GM21390 (cell line): ENCODE results near the gene FAM219A.
A peak's percentile ranks its signal among the peaks of the same experiment; 100 is the strongest.
"Not testable (repeated sequence)": the region's sequence is repeated elsewhere in the genome, so short reads cannot be mapped to it uniquely, and the experiment has no call there.

Experiments
- ATAC-seq: cut with Tn5 transposase; IDR thresholded peaks from one replicate; pipeline ENCODE4 v1.9.1; 2021; ENCODE audit not compliant: unreplicated experiment

The FAM219A gene

DNA sequence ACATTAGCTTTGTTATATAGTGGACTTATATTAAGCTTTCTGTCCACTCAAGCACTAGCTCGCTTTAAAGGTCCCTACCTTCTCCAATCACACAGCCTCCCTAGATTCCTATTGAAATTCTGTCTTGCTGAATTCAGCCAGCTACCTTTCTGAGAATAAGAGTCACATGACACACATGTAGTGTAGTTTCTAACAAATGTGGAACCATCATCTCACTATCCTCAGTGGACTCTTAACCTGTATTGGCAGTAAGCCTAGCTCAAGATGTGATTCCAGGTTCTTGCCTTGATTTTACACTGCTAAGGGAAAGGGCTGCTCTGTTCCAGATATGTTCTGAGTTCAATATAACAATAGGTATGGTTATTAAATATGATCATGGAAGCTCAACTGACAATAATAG lies 11.4 kb downstream of the FAM219A start:
- no peak for ATAC-seq

DNA sequence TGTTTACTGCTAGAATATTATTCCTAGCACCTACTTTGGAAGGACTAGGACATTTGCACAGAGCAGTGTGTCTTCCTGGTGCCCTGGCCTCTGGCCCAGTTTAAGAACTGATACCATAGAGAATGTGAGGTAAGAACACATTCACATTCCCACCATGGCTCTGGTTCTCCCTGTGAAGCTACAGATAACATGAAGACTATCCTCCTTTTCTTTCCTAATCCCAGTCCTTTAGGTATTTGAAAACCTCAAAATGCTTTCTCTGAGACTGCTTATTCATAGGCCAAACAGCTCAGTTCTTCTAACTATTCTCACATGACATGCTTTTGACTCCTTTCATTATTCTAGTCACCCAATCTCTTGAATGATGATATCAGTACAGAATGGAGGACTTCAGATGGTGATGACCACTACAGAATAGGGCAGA lies 11.9 kb downstream of the FAM219A start:
- ATAC-seq: no peak

DNA sequence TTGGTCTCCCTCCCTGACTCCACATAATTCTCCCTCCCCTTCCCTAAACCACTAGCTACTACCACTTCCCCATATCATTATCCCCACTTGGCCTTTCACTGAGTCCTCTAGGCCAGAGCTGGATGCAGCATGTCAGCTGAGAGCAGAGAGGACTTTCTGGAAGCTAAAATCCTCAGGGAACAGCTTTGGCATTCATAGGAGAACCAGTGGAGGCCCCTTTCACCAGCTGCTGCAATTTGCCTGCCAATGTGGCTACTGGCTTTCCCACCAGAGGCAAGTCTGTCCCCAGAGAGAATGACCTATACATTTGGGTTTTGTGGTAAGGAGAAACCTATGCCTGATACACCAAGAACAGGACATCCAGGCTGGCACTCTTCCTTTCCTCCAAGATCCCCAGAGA lies 14.4 kb downstream of the FAM219A start:
- no peak for ATAC-seq

DNA sequence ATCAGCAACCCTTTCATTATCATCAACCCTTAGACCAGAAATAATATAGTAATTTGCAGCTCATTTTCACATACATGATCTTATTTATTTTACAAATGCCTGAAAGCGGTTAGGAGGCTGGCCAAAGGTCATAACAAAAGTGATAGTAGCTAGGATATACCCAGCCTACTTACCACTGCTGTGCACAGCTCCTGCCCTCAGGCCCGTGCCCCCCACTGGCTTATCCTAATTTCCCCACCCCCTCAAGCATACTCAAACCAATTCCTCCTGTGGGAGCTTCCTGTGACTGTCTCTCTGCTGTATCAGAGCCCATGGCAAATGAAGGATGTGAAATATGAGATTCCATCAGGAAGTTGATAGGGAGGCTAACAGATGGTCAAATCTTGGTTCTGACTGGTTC lies 14.8 kb downstream of the FAM219A start:
- ATAC-seq: no peak

GRCh38 chr9:34442770-34443169 lies 15.6 kb downstream of the FAM219A start:
- ATAC-seq: no peak

- no peak for ATAC-seq
Observed at GRCh38 chr9:34440017-34440416, 18.4 kb downstream of the FAM219A start.

DNA sequence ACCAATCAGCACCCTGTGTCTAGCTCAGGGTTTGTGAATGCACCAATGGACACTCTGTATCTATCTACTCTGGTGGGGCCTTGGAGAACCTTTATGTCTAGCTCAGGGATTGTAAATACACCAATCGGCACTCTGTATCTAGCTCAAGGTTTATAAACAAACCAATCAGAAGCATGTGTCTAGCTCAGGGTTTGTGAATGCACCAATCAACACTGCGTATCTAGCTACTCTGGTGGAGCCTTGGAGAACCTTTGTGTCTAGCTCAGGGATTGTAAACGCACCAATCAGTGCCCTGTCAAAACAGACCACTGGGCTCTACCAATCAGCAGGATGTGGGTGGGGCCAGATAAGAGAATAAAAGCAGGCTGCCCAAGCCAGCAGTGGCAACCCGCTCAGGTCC lies 19.9 kb downstream of the FAM219A start:
- ATAC-seq: not testable (repeated sequence)

DNA sequence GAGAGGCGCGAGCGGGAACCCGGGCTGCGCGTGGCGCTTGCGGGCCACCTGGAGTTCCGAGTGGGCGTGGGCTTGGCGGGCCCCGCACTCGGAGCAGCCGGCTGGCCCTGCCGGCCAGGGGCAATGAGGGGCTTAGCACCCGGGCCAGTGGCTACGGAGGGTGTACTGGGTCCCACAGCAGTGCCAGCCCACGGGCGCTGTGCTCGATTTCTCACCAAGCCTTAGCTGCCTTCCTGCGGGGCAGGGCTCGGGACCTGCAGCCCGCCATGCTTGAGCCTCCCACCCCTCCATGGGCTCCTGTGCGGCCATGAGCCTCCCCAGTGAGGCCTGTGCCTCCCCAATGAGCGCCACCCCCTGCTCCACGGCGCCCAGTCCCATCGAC lies 20.5 kb downstream of the FAM219A start:
- ATAC-seq: not testable (repeated sequence)

DNA sequence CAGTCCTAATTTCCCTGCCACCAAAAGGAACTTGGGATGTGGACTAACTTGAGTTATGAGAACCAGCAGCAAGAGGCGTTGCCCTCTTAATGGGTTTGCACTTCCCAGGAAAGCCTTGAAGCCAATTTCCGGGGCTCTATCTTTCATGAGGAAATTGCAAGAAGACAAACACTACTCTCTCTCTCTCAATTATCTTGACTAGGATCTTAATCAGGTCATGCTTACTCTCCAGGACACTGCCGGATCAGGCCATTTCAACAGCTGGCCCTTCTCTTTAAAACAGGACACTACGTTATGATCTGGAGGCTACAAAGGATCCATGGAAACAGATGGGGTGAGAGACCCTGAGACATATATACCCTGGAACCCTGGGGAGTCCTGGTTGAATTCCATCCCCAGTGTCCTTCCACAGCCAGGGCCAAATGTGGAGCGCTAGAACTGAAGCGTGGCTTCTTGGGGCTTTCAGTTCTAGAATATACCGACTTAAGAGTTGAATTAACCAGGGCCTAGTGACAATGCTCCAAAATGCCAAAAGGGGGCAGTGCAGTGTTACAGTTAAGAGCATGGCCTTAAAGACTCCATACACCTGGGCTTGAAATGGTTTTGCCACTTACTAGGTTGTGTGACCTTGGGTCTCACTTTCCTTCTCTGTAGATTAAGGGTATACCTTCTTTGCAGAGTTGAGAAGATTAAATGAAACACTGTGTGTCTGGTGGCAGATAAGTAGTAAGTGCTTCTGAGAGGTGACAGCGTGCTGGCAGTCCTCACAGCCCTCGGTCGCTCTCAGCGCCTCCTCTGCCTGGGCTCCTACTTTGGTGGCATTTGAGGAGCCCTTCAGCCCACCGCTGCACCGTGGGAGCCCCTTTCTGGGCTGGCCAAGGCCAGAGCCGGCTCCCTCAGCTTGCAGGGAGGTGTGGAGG lies 21.1 kb downstream of the FAM219A start:
- ATAC-seq: peak; percentile 60

- ATAC-seq: no peak
Observed at GRCh38 chr9:34431667-34432066, 26.7 kb downstream of the FAM219A start.

DNA sequence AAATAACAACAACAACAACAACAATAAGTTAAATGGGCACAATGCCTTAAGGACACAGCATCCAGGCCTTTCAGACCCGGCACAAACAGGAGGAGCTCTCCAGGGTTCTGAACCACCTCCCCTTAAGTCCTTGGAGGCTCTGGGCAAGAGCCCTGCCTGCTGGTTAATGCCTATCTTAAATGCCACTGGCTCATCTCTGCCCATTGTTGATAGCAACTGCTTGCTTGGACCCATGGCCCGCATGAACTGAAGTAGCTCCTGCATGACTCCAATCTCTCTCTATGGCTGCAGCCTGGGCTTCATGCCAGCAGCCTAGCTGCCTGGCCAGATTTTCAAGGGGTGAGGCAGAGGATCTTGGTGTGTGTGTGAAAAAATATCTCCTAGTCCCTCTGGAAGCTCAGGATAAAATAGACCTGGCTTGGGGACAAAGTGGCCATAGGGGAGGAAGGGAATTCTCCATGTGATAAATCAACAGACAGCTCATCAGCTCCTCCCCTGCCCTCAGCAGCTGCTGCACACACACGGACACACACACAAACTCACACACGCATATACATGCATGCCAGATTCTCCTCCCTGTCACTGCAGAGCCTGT lies 27.4 kb downstream of the FAM219A start:
- no peak for ATAC-seq

- no peak for ATAC-seq
Observed at GRCh38 chr9:34428325-34428958, 29.9 kb downstream of the FAM219A start.

DNA sequence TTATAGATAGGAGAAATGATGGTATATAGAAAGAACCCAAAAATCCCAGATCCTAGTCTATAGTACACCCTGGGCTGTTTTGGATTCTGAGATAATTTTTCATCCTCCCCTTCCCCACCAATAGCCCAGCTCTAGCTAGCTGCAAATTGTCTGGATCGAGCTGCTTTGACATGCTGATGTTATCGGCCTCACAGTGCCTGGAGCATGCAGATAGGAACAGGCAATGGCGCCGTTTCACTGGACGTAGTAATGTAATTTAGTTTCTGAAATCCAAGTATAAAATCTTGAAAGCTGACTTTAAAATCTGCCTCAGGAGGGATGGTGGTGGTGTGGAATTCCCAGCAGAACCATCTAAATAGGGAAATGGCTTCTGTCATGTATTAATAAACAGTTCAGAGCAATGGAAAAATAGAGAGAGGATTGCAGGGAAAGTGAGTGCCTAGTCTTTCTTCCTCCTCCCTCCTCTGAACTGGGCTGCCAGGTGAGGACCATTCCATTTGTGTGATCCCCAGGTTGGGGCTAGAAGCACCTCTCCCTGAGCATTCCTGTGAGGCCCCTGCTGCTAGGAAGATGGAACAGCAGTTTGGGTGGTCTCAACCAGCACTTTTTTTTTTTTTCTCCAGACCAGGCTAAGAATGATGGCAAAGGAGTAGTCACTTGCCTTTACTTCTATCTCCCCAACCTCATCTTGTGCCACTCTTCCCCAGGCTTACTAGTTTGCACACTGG lies 31.9 kb downstream of the FAM219A start:
- no peak for ATAC-seq

DNA sequence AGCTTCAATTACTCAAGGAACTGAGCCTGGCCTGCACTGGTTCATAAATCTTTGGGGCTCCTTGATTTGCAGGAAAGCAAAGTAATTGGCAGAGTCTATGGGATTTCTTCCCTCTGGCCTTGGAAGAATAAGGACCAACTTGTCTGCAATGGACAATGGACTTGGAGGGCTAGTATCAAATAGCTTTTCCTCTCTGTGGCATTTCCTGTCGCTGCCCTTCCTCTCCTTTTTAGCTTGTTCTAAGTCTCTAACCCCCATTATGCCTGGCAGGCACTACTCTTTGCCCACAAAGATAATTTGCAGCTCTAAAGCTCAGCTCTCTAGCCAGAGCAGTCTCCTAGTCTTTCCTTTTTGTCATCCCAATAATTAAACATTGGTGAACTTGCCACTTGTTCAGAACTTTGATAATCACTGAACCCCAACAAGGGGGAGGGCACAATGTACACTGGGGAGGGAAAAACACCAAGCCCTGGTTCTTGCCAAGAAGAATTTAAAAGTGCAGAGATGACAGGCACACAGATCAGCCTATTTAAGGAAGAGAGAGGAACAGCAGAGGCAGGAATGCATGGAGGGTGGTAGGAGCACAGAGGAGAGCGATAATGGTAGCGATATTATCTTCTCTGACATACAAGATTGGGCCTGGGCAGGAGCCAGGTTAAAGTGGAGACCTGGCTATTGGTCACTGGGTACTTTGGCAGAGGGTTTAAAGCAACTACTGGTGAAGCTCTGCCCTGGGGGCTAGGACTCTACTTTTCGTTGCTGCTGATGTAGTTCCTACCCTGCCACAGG lies 38.5 kb downstream of the FAM219A start:
- ATAC-seq: no peak

DNA sequence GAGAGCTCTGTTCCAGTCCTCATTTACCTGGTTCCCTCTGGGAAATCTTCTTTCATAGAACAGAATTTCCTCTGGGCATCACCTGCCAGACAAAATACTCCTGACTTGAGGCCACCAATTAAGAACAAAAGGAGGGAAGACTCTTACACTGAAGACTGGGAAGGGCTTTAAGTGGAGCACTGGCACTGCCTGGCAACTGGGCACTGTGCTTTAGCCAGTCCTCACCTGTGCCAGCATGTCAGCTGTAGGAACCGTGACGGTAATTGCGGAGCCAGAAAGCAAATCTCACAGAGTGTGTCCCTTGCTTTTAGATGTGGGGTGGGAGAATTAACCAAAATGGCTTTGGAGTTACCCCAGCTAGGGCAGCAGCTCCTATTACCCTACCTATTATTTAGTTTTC lies 40.6 kb downstream of the FAM219A start:
- no peak for ATAC-seq

- no peak for ATAC-seq
Observed at GRCh38 chr9:34413231-34413852, 45.0 kb downstream of the FAM219A start.

GRCh38 chr9:34412336-34412735 lies 46.0 kb downstream of the FAM219A start:
- ATAC-seq: no peak

- ATAC-seq: no peak
Observed at GRCh38 chr9:34409154-34409553, 49.2 kb downstream of the FAM219A start.

DNA sequence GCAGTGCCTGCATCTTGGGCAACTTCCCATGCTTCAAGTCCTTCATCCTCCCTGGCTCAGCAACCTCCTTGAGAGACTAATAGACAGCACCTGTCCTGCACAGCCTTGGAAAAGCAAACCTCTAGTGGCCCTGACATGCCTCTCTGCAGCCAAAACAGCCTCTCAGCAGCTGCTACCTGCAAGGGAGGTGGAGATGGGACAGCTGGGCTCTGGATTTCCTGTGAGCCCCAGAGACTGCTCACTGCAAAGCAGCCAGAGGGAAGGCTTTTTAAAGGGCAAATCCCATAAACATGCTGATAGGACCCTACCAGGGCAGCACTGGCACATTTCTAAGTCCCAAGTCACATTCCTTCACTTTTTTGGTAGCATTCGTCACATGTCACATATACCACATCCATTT lies 50.2 kb downstream of the FAM219A start:
- no peak for ATAC-seq

DNA sequence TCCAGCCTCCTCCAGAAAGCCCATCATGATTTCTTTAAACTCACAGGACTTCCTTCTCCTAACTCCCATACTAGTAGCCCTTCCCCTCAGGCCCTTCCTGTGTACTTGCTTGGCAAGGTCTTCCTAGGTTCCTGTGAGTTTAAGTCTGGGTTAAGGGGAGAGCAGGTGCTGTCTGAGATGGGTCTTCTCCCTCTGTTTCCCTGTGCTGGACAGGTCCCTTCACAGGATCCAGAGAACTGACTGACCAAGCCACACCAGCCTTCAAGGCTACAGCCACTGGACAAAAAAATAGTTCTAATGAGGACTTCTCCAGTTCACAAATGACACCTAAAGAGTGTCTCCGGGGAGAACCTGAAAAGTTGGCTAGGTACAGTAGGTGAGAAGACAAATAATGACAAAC lies 52.2 kb downstream of the FAM219A start:
- no peak for ATAC-seq
